ENCODE measurements around the gene CERCAM.
"Not testable (repeated sequence)": the region's sequence is repeated elsewhere in the genome, so short reads cannot be mapped to it uniquely, and the experiment has no call there.

Gene CERCAM

GRCh38 chr9:128411364-128412119 lies 9.1 kb upstream of the CERCAM start:
- WGBS = 66% methylated on average over 11 of the region's 11 CpGs
- H3K4me1 ChIP-seq (ENCODE audit: insufficient read depth, low read length) = peaks cover 25% of the 10 kb centered on the region
- no peak overlapping the region for H3K4me3 ChIP-seq (ENCODE audit: low read length)
- no peaks in the 10 kb centered on the region for H3K9me3 ChIP-seq (ENCODE audit: insufficient read depth, low read depth, low read length)
- H3K27me3 ChIP-seq (ENCODE audit: insufficient read depth, low read length) = peaks cover 93% of the 10 kb centered on the region
- H3K36me3 ChIP-seq (ENCODE audit: insufficient read depth, low read length) = no peaks in the 10 kb centered on the region
- H3K27ac ChIP-seq (ENCODE audit: low read depth, low read length) = no peak overlapping the region
- no peak overlapping the region for H3K9ac ChIP-seq (ENCODE audit: low read depth, low read length)

GRCh38 chr9:128412120-128412790 lies 8.4 kb upstream of the CERCAM start:
- Histone ChIP-seq H3K4me1 (ENCODE audit: insufficient read depth, low read length) (peaks cover 25% of the 10 kb centered on the region), H3K36me3 (ENCODE audit: insufficient read depth, low read length) (no peaks in the 10 kb centered on the region), H3K9ac (ENCODE audit: low read depth, low read length) (no peak overlapping the region), H3K9me3 (ENCODE audit: insufficient read depth, low read depth, low read length) (no peaks in the 10 kb centered on the region), H3K27ac (ENCODE audit: low read depth, low read length) (no peak overlapping the region), H3K27me3 (ENCODE audit: insufficient read depth, low read length) (peaks cover 93% of the 10 kb centered on the region), H3K4me3 (ENCODE audit: low read length) (no peak overlapping the region; the same call in 1 of the 2 replicates)
- 18% methylated on average over 13 of the region's 13 CpGs for WGBS

DNA sequence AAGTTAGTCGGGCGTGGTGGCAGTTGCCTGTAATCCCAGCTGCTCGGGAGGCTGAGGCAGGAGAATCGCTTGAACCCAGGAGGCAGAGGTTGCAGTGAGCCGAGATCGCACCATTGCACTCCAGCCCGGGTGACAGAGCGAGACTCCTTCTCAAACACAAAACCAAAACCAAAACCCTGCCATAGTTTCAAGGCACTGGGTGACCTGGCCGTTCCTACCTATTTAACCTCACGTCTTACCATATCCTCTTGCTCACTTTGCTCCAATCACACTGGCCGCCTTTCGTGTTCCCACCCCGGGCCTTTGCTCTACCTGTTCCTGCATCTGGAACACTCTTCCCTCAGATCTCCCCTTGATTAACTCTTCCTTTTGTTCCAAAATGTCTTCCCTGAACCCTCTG lies 6.9 kb upstream of the CERCAM start:
- H3K9me3 ChIP-seq (ENCODE audit: insufficient read depth, low read depth, low read length); H3K36me3 ChIP-seq (ENCODE audit: insufficient read depth, low read length); H3K27ac ChIP-seq (ENCODE audit: low read depth, low read length); H3K4me3 ChIP-seq (ENCODE audit: low read length); H3K9ac ChIP-seq (ENCODE audit: low read depth, low read length): not testable (repeated sequence)
- H3K27me3 ChIP-seq (ENCODE audit: insufficient read depth, low read length) = peaks cover 93% of the 10 kb centered on the region
- H3K4me1 ChIP-seq (ENCODE audit: insufficient read depth, low read length) = peaks cover 19% of the 10 kb centered on the region
- WGBS = 95% methylated on average over 13 of the region's 13 CpGs

- 81% methylated on average over 3 of the region's 3 CpGs for WGBS
- H3K4me3 ChIP-seq (ENCODE audit: low read length) = no peak overlapping the region
- no peak overlapping the region for H3K27ac ChIP-seq (ENCODE audit: low read depth, low read length)
- no peak overlapping the region for H3K9ac ChIP-seq (ENCODE audit: low read depth, low read length)
- H3K4me1 ChIP-seq (ENCODE audit: insufficient read depth, low read length) = peaks cover 13% of the 10 kb centered on the region; the same call in 1 of the 2 replicates
- peaks cover 93% of the 10 kb centered on the region for H3K27me3 ChIP-seq (ENCODE audit: insufficient read depth, low read length)
- no peaks in the 10 kb centered on the region for H3K36me3 ChIP-seq (ENCODE audit: insufficient read depth, low read length)
- H3K9me3 ChIP-seq (ENCODE audit: insufficient read depth, low read depth, low read length) = no peaks in the 10 kb centered on the region
These were observed 6.2 kb upstream of the CERCAM start for GRCh38 chr9:128414461-128414860.

GRCh38 chr9:128415281-128415680 lies 5.4 kb upstream of the CERCAM start:
- Histone ChIP-seq H3K9ac (ENCODE audit: low read depth, low read length) (no peak overlapping the region), H3K4me1 (ENCODE audit: insufficient read depth, low read length) (peaks cover 9% of the 10 kb centered on the region; the same call in 1 of the 2 replicates), H3K9me3 (ENCODE audit: insufficient read depth, low read depth, low read length) (no peaks in the 10 kb centered on the region), H3K36me3 (ENCODE audit: insufficient read depth, low read length) (no peaks in the 10 kb centered on the region), H3K27ac (ENCODE audit: low read depth, low read length) (no peak overlapping the region), H3K4me3 (ENCODE audit: low read length) (no peak overlapping the region), H3K27me3 (ENCODE audit: insufficient read depth, low read length) (peaks cover 93% of the 10 kb centered on the region)
- 89% methylated on average over 2 of the region's 2 CpGs for WGBS

GRCh38 chr9:128416014-128416413 lies 4.6 kb upstream of the CERCAM start:
- 87% methylated on average over 6 of the region's 6 CpGs for WGBS
- peaks cover 9% of the 10 kb centered on the region; the same call in 1 of the 2 replicates for H3K4me1 ChIP-seq (ENCODE audit: insufficient read depth, low read length)
- no peak overlapping the region for H3K9ac ChIP-seq (ENCODE audit: low read depth, low read length)
- H3K36me3 ChIP-seq (ENCODE audit: insufficient read depth, low read length) = no peaks in the 10 kb centered on the region
- H3K9me3 ChIP-seq (ENCODE audit: insufficient read depth, low read depth, low read length) = no peaks in the 10 kb centered on the region
- no peak overlapping the region for H3K27ac ChIP-seq (ENCODE audit: low read depth, low read length)
- H3K27me3 ChIP-seq (ENCODE audit: insufficient read depth, low read length) = peaks cover 92% of the 10 kb centered on the region
- no peak overlapping the region for H3K4me3 ChIP-seq (ENCODE audit: low read length)

GRCh38 chr9:128416432-128417019 lies 4.1 kb upstream of the CERCAM start:
- peaks cover 9% of the 10 kb centered on the region; the same call in 1 of the 2 replicates for H3K4me1 ChIP-seq (ENCODE audit: insufficient read depth, low read length)
- H3K4me3 ChIP-seq (ENCODE audit: low read length) = no peak overlapping the region
- H3K36me3 ChIP-seq (ENCODE audit: insufficient read depth, low read length) = no peaks in the 10 kb centered on the region
- 86% methylated on average over 6 of the region's 6 CpGs for WGBS
- no peak overlapping the region for H3K9ac ChIP-seq (ENCODE audit: low read depth, low read length)
- H3K27ac ChIP-seq (ENCODE audit: low read depth, low read length) = no peak overlapping the region
- H3K9me3 ChIP-seq (ENCODE audit: insufficient read depth, low read depth, low read length) = no peaks in the 10 kb centered on the region
- peaks cover 92% of the 10 kb centered on the region for H3K27me3 ChIP-seq (ENCODE audit: insufficient read depth, low read length)

GRCh38 chr9:128419061-128419925 lies 1.4 kb upstream of the CERCAM start:
- no peak overlapping the region for H3K27ac ChIP-seq (ENCODE audit: low read depth, low read length)
- H3K4me1 ChIP-seq (ENCODE audit: insufficient read depth, low read length) = 0 out of 2 replicates have a peak, but pooled peaks cover 5% of the 10 kb centered on the region
- no peaks in the 10 kb centered on the region for H3K9me3 ChIP-seq (ENCODE audit: insufficient read depth, low read depth, low read length)
- H3K27me3 ChIP-seq (ENCODE audit: insufficient read depth, low read length) = peaks cover 90% of the 10 kb centered on the region
- no peak overlapping the region for H3K9ac ChIP-seq (ENCODE audit: low read depth, low read length)
- H3K36me3 ChIP-seq (ENCODE audit: insufficient read depth, low read length) = no peaks in the 10 kb centered on the region
- H3K4me3 ChIP-seq (ENCODE audit: low read length) = peak overlapping the region; percentile 16; the same call in 1 of the 2 replicates
- 19% methylated on average over 27 of the region's 28 CpGs for WGBS

DNA sequence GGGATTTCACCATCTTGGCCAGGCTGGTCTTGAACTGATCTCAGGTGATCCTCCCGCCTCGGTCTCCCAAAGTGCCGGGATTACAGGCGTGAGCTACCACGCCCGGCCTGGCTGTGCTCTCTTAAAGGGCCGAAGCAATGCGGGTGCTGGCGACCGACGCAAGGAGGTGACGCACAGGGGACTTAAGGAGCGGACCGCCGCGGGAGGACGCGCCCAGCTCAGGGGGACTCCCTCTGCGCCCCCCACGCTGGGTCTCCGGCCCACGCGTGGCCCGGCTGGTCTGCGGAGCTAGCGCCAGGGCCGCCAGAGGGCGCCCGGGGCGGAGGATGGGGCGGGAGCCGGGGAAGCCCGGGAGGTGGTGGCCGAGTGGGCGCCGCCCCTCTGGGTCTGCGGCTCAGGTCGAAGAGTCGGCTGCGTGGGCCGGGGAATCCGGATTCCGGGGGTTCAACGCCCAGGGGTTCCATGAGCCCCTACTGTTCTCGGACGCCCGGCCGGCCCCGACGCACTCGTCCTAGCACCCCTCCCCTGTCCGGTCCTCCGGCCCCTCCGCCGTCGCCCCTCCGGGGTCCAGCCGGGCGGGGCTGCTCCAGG lies 502 bp upstream of the CERCAM start:
- Histone ChIP-seq H3K9me3 (ENCODE audit: insufficient read depth, low read depth, low read length) (no peaks in the 10 kb centered on the region), H3K27me3 (ENCODE audit: insufficient read depth, low read length) (peaks cover 81% of the 10 kb centered on the region), H3K4me1 (ENCODE audit: insufficient read depth, low read length) (0 out of 2 replicates have a peak, but pooled peaks cover 5% of the 10 kb centered on the region), H3K27ac (ENCODE audit: low read depth, low read length) (no peak overlapping the region), H3K4me3 (ENCODE audit: low read length) (peak overlapping the region; percentile 75), H3K36me3 (ENCODE audit: insufficient read depth, low read length) (no peaks in the 10 kb centered on the region), H3K9ac (ENCODE audit: low read depth, low read length) (no peak overlapping the region)
- under 1% methylated on average over 59 of the region's 59 CpGs for WGBS

- no peak overlapping the region for H3K27ac ChIP-seq (ENCODE audit: low read depth, low read length)
- 55% methylated on average over 11 of the region's 11 CpGs for whole genome bisulfite sequencing
These were observed 882 bp downstream of the CERCAM start for GRCh38 chr9:128421482-128421996.

More at GRCh38 chr9:128421482-128421996, 882 bp downstream of the CERCAM start:
- no peak overlapping the region for H3K9ac ChIP-seq (ENCODE audit: low read depth, low read length)
- no peaks in the 10 kb centered on the region for H3K4me1 ChIP-seq (ENCODE audit: insufficient read depth, low read length)
- H3K27me3 ChIP-seq (ENCODE audit: insufficient read depth, low read length) = peaks cover 69% of the 10 kb centered on the region
- no peaks in the 10 kb centered on the region for H3K9me3 ChIP-seq (ENCODE audit: insufficient read depth, low read depth, low read length)
- H3K4me3 ChIP-seq (ENCODE audit: low read length) = peak overlapping the region; percentile 75
- H3K36me3 ChIP-seq (ENCODE audit: insufficient read depth, low read length) = no peaks in the 10 kb centered on the region

All from HUES64 (cell line).